B cell (primary cell): Measurements from ENCODE around the gene NMUR1.

Source experiments
- EZH2 ChIP-seq: IDR thresholded peaks from 2 replicates; pipeline ENCODE4 v1.6.1; 2012; ENCODE audit warnings: borderline replicate concordance, low read depth, mild to moderate bottlenecking, moderate library complexity, low read length; ENCODE audit not compliant: insufficient read depth, poor library complexity, severe bottlenecking
- TF ChIP-seq, protein P1 (sequence below): fragments of 200-600 bp; IDR thresholded peaks from one replicate; pipeline ENCODE4 v1.8.0; 2022; ENCODE audit warnings: antibody characterized with exemption, mild to moderate bottlenecking

- TF ChIP-seq, protein P1, sequence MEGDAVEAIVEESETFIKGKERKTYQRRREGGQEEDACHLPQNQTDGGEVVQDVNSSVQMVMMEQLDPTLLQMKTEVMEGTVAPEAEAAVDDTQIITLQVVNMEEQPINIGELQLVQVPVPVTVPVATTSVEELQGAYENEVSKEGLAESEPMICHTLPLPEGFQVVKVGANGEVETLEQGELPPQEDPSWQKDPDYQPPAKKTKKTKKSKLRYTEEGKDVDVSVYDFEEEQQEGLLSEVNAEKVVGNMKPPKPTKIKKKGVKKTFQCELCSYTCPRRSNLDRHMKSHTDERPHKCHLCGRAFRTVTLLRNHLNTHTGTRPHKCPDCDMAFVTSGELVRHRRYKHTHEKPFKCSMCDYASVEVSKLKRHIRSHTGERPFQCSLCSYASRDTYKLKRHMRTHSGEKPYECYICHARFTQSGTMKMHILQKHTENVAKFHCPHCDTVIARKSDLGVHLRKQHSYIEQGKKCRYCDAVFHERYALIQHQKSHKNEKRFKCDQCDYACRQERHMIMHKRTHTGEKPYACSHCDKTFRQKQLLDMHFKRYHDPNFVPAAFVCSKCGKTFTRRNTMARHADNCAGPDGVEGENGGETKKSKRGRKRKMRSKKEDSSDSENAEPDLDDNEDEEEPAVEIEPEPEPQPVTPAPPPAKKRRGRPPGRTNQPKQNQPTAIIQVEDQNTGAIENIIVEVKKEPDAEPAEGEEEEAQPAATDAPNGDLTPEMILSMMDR, result no peak
- TF ChIP-seq EZH2, result no peak
Measured at GRCh38 chr2:231479455-231479854, 50.8 kb downstream of the NMUR1 start.
